ENCODE data around the gene VAMP7. TPM values are rescaled to one million over a fixed set of nuclear protein-coding genes. Genes with fewer than 3 reads are reported as not detected.

VAMP7 gene
- total and polyA plus RNA-seq, 2 of the 8 experiments (the other 6 are each of a cell fraction or from before 2014, with no cell fraction given): 14.2 to 22.1 TPM

GRCh38 chrX:155967653-155968325 is 86.6 kb downstream of the VAMP7 start:
- CTCF ChIA-PET (ENCODE audit: partially characterized antibody): no interaction called here
- 82% methylated on average over 3 of the region's 3 CpGs; no CpG with 5 or more reads in 1 of the 2 experiments for WGBS, 2 experiments (ENCODE audit: extremely low coverage in 1 of 2, insufficient coverage in 1 of 2, insufficient read length in 1 of 2, insufficient replicate concordance in 2 of 2, low coverage in 1 of 2, low lambda C conversion rate in 2 of 2, missing lambda C conversion rate in 1 of 2)
- Histone ChIP-seq H3K18ac (ENCODE audit: extremely low read depth, low read length) (no peak overlapping the region), H3K4me3 (ENCODE audit: extremely low read depth in 1 of 4, insufficient read depth in 2 of 4, low read depth in 3 of 4, low read length in 4 of 4) (no peak overlapping the region), H4K20me1 (replicated peaks in 1 of 2; ENCODE audit: control insufficient read depth in 1 of 2, insufficient read depth in 2 of 2, low read length in 2 of 2) (no peaks in the 10 kb centered on the region), H3K9me3 (ENCODE audit: insufficient read depth in 2 of 2, low read depth in 1 of 2, low read length in 1 of 2) (peaks cover 17 to 48% of the 10 kb centered on the region in 2 experiments; a peak in 3 of 4 replicates), H4K5ac (ENCODE audit: insufficient read length, low read depth, low read length) (no peak overlapping the region), H3K23ac (ENCODE audit: insufficient read length) (no peak overlapping the region), H4K91ac (replicated peaks; ENCODE audit: insufficient read length, low read length) (no peak overlapping the region), H3K4me1 (replicated peaks in 1 of 4; ENCODE audit: control insufficient read depth in 3 of 4, insufficient read depth in 4 of 4, low read length in 3 of 4) (no peaks in the 10 kb centered on the region), H3K4me2 (ENCODE audit: insufficient read depth in 1 of 2, low read depth in 2 of 2, low read length in 2 of 2) (no peak overlapping the region), H2BK15ac (ENCODE audit: low read length) (no peak overlapping the region), H2AFZ (ENCODE audit: low read length) (no peak overlapping the region), H3K4ac (replicated peaks; ENCODE audit: insufficient read length, low read depth, low read length) (no peak overlapping the region), H3K36me3 (ENCODE audit: control insufficient read depth in 2 of 4, insufficient read depth in 4 of 4, low read length in 3 of 4) (no peaks in the 10 kb centered on the region), H3K9ac (replicated peaks in 1 of 4; ENCODE audit: extremely low read depth in 1 of 4, low read depth in 3 of 4, low read length in 3 of 4) (no peak overlapping the region), H3K14ac (ENCODE audit: insufficient read length) (no peak overlapping the region), H2AK5ac (ENCODE audit: low read depth, low read length) (no peak overlapping the region), H2BK5ac (ENCODE audit: low read depth, low read length) (no peak overlapping the region), H4K8ac (ENCODE audit: extremely low read depth, insufficient read depth, low read length) (no peak overlapping the region), H3K56ac (replicated peaks; ENCODE audit: insufficient read length, low read depth, low read length) (no peak overlapping the region), H3K23me2 (ENCODE audit: low read depth, low read length) (no peaks in the 10 kb centered on the region), H3K27me3 (replicated peaks in 1 of 4; ENCODE audit: control insufficient read depth in 3 of 4, extremely low read depth in 1 of 4, insufficient read depth in 3 of 4, low read length in 3 of 4) (no peaks in the 10 kb centered on the region), H3K79me1 (ENCODE audit: low read depth, low read length) (no peaks in the 10 kb centered on the region), H2BK20ac (ENCODE audit: low read length) (no peak overlapping the region), H2BK12ac (ENCODE audit: low read depth, low read length) (no peak overlapping the region), H3K79me2 (ENCODE audit: control insufficient read depth in 1 of 2, insufficient read depth in 2 of 2, low read length in 2 of 2) (no peaks in the 10 kb centered on the region), H2BK120ac (replicated peaks; ENCODE audit: low read depth, low read length) (no peak overlapping the region), H3K27ac (ENCODE audit: low read depth, low read length) (no peak overlapping the region)
- FAIRE-seq (no peak), DNase-seq (ENCODE audit: low read depth in 1 of 2, low spot score in 2 of 2) (no peak)
- POLR2A ChIA-PET (ENCODE audit: partially characterized antibody): no interaction called here
- TF ChIP-seq TAF1 (IDR thresholded peaks at IDR 0.05; ENCODE audit: low read depth, low read length): no peak
- no peak for TF ChIP-seq SIX5 (IDR thresholded peaks at IDR 0.05; ENCODE audit: low read depth, low read length)
- no peak for TF ChIP-seq JUN (IDR thresholded peaks at IDR 0.05; ENCODE audit: low read depth, low read length)
- TF ChIP-seq NRF1 (IDR thresholded peaks at IDR 0.05; ENCODE audit: low read depth, low read length): no peak
- TF ChIP-seq RFX5 (IDR thresholded peaks at IDR 0.05; ENCODE audit: borderline replicate concordance, low read depth, low read length): no peak
- TF ChIP-seq EZH2 (IDR thresholded peaks at IDR 0.05; ENCODE audit: low read depth, low read length, severe bottlenecking): no peak
- no peak for TF ChIP-seq POLR2AphosphoS5 (IDR thresholded peaks at IDR 0.05; ENCODE audit: low read depth, low read length)
- no peak for TF ChIP-seq KDM1A (IDR thresholded peaks at IDR 0.05; ENCODE audit: borderline replicate concordance, low read length)
- TF ChIP-seq RBBP5 (IDR thresholded peaks at IDR 0.05; ENCODE audit: borderline replicate concordance, low read depth, low read length): no peak
- TF ChIP-seq ATF3 (IDR thresholded peaks at IDR 0.05; ENCODE audit: insufficient read depth, low read depth, low read length): no peak
- no peak for TF ChIP-seq TAF7 (optimal IDR thresholded peaks at IDR 0.05; ENCODE audit: borderline replicate concordance, low read depth, low read length)
- TF ChIP-seq CEBPB (IDR thresholded peaks at IDR 0.05; ENCODE audit: low read depth, low read length): no peak
- no peak for TF ChIP-seq RAD21 (IDR thresholded peaks at IDR 0.05 in 1 of 2, conservative IDR thresholded peaks at IDR 0.05 in 1 of 2; ENCODE audit: low read depth in 2 of 2, low read length in 2 of 2)
